PFSK-1 (cell line): ENCODE measurements around the gene MAD1L1.

Experiments used
- FOXP2 ChIP-seq: optimal IDR thresholded peaks from 2 replicates; pipeline ENCODE3; 2011; ENCODE audit warnings: borderline replicate concordance, control low read depth, inconsistent platforms; ENCODE audit not compliant: insufficient read depth; ENCODE audit errors: extremely low read length, extremely low read depth
- POLR2AphosphoS5 ChIP-seq: IDR thresholded peaks from 2 replicates; pipeline ENCODE4 v1.6.1; 2012; ENCODE audit warnings: low read depth, mild to moderate bottlenecking, control low read depth, low read length, moderate library complexity
- REST ChIP-seq, 2 experiments: IDR thresholded peaks; 2 replicates each; pipeline versions ENCODE4 v1.6.1 to v1.8.0; 2011 to 2012; ENCODE audit warnings: low read depth in 2 of 2, low read length in 2 of 2, control low read depth in 1 of 2, inconsistent platforms in 1 of 2, mild to moderate bottlenecking in 1 of 2, moderate library complexity in 1 of 2; ENCODE audit not compliant: insufficient read depth in 1 of 2

- no peak for TF ChIP-seq POLR2AphosphoS5
- no peak for TF ChIP-seq FOXP2
- no peak for TF ChIP-seq REST (IDR thresholded peaks at IDR 0.05; ENCODE audit: insufficient read depth in 1 of 2, low read depth in 2 of 2, low read length in 2 of 2)
Observed at GRCh38 chr7:1988533-1988930, 244.2 kb downstream of the MAD1L1 start.
